ENCODE measurements around the gene FGB. TPM values are rescaled to one million over a fixed set of nuclear protein-coding genes. Genes with fewer than 3 reads are reported as not detected.

The FGB gene
- total and polyA plus RNA-seq, 2 of the 13 experiments (the other 11 are each of a cell fraction or from before 2014, with no cell fraction given), result 226 to 784 TPM

DNA sequence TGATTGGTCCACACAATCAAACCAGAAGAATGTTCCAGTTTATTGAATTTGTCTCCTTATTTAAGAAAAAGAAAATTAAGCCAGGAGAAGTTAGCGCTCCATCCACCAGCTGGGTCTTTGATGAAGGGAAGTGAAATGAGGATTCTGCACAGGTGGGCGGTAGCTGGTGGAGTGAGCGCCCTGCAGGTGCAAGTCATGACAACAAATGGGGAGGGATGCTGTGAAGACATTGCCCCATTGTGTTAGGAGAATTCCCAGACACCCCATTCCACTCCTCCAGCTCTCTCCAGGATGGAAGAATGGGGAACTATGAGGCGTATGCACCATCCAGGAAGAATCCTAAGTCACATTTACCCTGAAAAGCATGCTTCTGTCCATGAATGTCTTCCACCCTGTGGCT, 35.5 kb upstream of the FGB start:
- in situ Hi-C loops (cut with HindIII; ENCODE audit: extremely low pct_ligation_motif_present, low pct_unique_long_range_greater_than_20kb) (no loop called here), intact Hi-C loops (cut with micrococcal nuclease; ENCODE audit: unreplicated experiment) (no loop called here)
- no peak for DNase-seq (ENCODE audit: low spot score)
- Histone ChIP-seq H3K27me3 (ENCODE audit: control insufficient read depth in 1 of 2, insufficient read depth in 2 of 2, low read length in 2 of 2) (peaks cover 0 to 3% of the 10 kb centered on the region in 2 experiments; a peak in 1 of 5 replicates), H3K36me3 (replicated peaks in 1 of 2; ENCODE audit: control insufficient read depth in 1 of 2, insufficient read depth in 2 of 2, low read length in 2 of 2) (no peaks in the 10 kb centered on the region), H3K4me2 (ENCODE audit: low read depth, low read length) (no peak overlapping the region), H3K9ac (ENCODE audit: insufficient read depth, low read depth, low read length) (no peak overlapping the region), H3K79me2 (ENCODE audit: insufficient read depth, low read length) (no peaks in the 10 kb centered on the region), H3K9me3 (ENCODE audit: low read length) (no peaks in the 10 kb centered on the region), H3K4me3 (replicated peaks in 1 of 3; ENCODE audit: insufficient read depth in 1 of 3, low read depth in 2 of 3, low read length in 3 of 3) (no peak overlapping the region), H4K20me1 (ENCODE audit: insufficient read depth, low read length) (no peaks in the 10 kb centered on the region), H3K4me1 (ENCODE audit: insufficient read depth, low read length) (no peaks in the 10 kb centered on the region), H2AFZ (ENCODE audit: low read length) (no peak overlapping the region), H3K27ac (ENCODE audit: extremely low read length, insufficient read depth, low read length) (no peak overlapping the region)
- BruUV-seq (replicated peaks), result no TSS peak
- ChIA-PET CTCF (ENCODE audit: low intra/inter-chr PET ratio, low total read pairs) (no interaction called here), POLR2A (no interaction called here)
- no peak for ATAC-seq
- 69% methylated on average over 4 of the region's 4 CpGs for WGBS (ENCODE audit: low lambda C conversion rate)
- FAIRE-seq, result no peak
- TF ChIP-seq TOE1 (CRISPR knock-in tag; IDR thresholded peaks at IDR 0.05) (no peak), EHMT2 (IDR thresholded peaks at IDR 0.05; ENCODE audit: borderline replicate concordance, low read depth, low read length) (no peak), ZNF562 (CRISPR knock-in tag; IDR thresholded peaks at IDR 0.05; ENCODE audit: borderline replicate concordance) (no peak), ZNF879 (CRISPR knock-in tag; IDR thresholded peaks at IDR 0.05) (no peak), ZNF260 (CRISPR knock-in tag; IDR thresholded peaks at IDR 0.05; ENCODE audit: borderline replicate concordance, low read depth) (no peak), ZNF678 (CRISPR knock-in tag; IDR thresholded peaks at IDR 0.05) (no peak), HMGA1 (CRISPR knock-in tag; conservative IDR thresholded peaks at IDR 0.05) (no peak), ZNF501 (CRISPR knock-in tag; IDR thresholded peaks at IDR 0.05) (no peak), MED1 (CRISPR knock-in tag; IDR thresholded peaks at IDR 0.05) (no peak)
- TF ChIP-seq, protein P1, sequence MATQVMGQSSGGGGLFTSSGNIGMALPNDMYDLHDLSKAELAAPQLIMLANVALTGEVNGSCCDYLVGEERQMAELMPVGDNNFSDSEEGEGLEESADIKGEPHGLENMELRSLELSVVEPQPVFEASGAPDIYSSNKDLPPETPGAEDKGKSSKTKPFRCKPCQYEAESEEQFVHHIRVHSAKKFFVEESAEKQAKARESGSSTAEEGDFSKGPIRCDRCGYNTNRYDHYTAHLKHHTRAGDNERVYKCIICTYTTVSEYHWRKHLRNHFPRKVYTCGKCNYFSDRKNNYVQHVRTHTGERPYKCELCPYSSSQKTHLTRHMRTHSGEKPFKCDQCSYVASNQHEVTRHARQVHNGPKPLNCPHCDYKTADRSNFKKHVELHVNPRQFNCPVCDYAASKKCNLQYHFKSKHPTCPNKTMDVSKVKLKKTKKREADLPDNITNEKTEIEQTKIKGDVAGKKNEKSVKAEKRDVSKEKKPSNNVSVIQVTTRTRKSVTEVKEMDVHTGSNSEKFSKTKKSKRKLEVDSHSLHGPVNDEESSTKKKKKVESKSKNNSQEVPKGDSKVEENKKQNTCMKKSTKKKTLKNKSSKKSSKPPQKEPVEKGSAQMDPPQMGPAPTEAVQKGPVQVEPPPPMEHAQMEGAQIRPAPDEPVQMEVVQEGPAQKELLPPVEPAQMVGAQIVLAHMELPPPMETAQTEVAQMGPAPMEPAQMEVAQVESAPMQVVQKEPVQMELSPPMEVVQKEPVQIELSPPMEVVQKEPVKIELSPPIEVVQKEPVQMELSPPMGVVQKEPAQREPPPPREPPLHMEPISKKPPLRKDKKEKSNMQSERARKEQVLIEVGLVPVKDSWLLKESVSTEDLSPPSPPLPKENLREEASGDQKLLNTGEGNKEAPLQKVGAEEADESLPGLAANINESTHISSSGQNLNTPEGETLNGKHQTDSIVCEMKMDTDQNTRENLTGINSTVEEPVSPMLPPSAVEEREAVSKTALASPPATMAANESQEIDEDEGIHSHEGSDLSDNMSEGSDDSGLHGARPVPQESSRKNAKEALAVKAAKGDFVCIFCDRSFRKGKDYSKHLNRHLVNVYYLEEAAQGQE (IDR thresholded peaks at IDR 0.05; ENCODE audit: borderline replicate concordance in 1 of 2, low read depth in 1 of 2, low read length in 2 of 2), result no peak
- TF ChIP-seq, protein P2, sequence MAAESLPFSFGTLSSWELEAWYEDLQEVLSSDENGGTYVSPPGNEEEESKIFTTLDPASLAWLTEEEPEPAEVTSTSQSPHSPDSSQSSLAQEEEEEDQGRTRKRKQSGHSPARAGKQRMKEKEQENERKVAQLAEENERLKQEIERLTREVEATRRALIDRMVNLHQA (CRISPR knock-in tag; IDR thresholded peaks at IDR 0.05), result no peak
- TF ChIP-seq, protein P3, sequence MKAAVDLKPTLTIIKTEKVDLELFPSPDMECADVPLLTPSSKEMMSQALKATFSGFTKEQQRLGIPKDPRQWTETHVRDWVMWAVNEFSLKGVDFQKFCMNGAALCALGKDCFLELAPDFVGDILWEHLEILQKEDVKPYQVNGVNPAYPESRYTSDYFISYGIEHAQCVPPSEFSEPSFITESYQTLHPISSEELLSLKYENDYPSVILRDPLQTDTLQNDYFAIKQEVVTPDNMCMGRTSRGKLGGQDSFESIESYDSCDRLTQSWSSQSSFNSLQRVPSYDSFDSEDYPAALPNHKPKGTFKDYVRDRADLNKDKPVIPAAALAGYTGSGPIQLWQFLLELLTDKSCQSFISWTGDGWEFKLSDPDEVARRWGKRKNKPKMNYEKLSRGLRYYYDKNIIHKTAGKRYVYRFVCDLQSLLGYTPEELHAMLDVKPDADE (CRISPR knock-in tag; IDR thresholded peaks at IDR 0.05), result no peak
- TF ChIP-seq, protein P4, sequence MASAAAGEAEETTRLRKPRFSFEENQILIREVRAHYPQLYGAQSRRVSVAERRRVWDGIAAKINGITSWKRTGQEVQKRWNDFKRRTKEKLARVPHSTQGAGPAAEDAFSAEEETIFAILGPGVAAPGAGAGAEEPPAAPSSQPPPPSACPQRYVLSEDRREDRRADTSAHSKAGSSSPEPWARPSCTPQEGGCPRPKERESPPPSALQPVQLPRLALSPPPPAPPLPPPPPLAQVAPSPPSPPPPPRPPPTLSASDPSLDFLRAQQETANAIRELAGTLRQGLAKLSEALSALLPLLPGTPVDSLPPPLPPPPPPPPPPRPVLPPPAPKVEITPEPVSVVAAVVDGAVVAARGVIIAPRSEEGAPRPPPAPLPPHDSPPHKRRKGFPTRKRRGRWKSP (CRISPR knock-in tag; IDR thresholded peaks at IDR 0.05), result no peak
